CD4-positive, alpha-beta T cell treated with Interferon alpha-2 for 1 hour (primary cell): ENCODE data around the gene LILRB3.
"Not testable (repeated sequence)": the region's sequence is repeated elsewhere in the genome, so short reads cannot be mapped to it uniquely, and the experiment has no call there.

ENCODE experiments used
- DNase-seq, 2 donors: peaks; one replicate each; pipeline ENCODE4 v3.0.0-alpha.2; 2020 to 2022

Gene LILRB3

DNA sequence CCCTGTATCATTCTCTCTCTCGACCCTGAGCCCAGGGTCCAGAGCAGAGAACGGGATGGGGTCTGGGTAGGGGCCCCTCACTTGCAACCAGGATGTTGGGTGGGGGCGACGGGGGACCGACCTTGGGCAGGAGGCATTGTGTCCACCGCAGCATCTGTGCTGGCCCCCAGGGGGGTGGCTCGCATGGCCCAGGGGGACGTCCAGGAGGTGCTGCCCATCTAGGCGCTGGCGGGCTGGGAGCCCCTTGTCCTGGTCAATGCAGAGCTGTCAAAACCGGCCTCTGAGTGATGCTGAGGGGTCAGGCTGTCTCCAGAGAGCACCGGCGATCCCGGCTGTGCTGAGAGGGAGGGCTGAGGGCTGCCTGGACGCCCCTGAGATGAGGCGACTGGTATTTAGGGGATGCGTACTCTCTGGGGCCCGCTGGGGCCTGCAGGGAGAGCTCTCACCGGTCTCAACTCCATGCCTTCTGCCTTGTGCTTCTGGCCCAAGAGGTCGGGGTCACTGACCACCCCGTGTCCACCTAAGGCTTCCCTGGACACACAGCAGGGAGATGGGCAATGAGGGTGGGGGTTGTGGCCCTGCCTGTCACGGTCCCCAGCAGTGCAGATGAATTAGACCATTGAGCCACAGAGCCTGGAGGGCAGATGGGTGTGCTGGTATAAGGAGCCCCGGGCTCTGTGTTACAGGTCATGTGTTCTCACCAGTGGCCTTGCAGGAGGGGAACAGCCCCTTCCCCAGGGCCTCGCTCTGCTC, 13.6 kb downstream of the LILRB3 start:
- DNase-seq = no peak

DNA sequence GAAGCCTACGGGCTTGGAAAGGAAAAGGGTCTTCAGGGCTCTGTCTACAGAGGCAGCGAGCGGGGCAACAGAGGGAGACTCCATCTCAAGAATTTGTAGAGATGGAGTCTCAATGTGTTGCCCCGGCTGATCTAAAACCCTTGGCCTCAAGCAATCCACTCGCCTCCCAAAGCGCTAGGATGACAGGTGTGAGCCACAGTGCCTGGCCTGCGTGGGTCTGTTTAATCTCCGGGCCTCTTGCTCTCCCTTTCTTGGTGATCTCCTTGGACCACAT, 14.1 kb downstream of the LILRB3 start:
- DNase-seq = no peak

DNA sequence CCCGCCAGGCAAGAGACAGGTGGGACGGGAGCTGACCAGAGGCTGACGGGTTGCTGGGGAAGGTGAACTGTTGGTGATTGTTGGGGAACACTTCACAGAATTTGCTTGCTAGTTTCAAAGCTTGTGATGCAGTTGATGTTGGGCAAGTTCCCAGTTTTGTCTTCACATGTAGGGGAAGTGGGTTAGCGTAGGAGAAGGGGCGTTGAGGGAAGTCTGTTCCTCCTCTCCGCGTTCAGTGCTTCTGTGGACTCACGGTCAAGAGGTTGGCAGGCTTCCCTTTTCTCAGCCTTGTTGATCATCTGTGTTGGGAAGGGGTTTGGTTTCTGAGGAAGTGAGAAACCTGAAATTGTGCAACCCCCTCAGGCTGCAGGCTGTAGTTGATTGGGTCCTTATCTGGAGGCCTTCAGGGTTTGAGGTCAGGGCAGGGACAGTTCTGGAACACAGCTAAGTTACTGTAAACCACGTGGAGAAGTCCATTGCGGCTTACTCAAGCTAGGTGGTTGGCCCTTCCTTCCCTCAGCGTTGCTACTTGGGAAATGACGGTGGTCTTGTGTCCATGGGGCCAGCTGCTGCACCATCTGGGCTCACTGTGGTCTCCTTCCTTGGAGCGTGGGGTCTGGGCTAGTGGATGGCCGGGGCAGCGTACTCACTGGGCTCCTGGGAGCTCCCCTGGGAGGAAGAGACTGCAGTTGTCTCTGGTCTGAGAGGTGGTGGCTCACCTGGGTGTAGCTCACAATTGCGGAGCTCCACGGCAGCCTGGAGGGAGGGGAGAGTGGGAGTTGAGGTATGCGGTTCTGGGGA, 14.6 kb downstream of the LILRB3 start:
- peak; percentile 64 to 87 for DNase-seq

DNA sequence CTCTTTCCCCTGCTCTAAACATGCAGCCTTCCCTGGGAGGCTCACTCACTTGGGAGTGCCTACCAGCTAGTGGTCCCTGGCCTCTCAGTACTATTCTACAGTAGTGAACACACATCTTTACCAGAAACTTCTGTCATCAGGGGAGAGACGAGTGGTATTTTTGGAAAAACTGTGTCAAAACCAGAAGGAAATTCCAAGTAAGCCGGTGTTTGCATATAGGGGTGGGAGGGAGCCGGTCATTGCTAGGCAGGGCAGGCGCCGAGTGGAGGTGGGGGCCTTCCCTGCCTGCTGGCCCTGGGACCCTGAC, 15.2 kb downstream of the LILRB3 start:
- no peak for DNase-seq

- not testable (repeated sequence) for DNase-seq
Observed at GRCh38 chr19:54207193-54207592, 15.6 kb downstream of the LILRB3 start.

GRCh38 chr19:54206831-54207177, 16.0 kb downstream of the LILRB3 start:
- no peak for DNase-seq

DNA sequence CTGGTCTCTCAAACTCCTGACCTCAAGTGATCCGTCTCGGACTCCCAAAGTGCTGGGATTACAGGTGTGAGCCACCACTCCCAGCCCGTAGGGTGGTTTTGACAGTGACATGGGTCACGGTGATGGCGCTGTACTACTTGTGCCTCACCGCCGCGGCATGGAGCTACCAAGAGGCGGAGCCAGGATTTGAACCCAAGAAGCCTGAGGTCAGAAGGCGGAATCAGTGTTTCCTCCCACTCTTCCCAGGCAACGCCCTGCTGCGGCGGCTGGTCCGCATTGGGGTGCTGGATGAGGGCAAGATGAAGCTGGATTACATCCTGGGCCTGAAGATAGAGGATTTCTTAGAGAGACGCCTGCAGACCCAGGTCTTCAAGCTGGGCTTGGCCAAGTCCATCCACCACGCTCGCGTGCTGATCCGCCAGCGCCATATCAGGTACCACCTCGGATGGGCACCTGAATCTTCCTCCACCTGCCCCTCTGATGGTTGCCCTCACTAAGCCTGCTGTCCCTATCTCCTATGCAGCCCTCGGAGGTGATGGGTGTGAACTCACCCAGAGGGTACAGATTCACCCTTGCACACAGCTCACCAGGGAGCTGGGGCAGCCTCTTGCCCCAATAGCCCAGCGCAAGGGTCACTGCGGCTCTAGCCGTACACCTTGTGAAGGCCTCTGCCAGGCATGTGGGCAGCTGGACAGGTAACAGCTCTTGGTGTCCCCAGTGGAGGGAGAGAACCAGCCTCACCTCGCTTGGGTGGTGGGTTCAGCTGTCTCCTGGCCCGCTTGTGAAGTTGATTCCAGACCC, 16.6 kb downstream of the LILRB3 start:
- DNase-seq = no peak

DNA sequence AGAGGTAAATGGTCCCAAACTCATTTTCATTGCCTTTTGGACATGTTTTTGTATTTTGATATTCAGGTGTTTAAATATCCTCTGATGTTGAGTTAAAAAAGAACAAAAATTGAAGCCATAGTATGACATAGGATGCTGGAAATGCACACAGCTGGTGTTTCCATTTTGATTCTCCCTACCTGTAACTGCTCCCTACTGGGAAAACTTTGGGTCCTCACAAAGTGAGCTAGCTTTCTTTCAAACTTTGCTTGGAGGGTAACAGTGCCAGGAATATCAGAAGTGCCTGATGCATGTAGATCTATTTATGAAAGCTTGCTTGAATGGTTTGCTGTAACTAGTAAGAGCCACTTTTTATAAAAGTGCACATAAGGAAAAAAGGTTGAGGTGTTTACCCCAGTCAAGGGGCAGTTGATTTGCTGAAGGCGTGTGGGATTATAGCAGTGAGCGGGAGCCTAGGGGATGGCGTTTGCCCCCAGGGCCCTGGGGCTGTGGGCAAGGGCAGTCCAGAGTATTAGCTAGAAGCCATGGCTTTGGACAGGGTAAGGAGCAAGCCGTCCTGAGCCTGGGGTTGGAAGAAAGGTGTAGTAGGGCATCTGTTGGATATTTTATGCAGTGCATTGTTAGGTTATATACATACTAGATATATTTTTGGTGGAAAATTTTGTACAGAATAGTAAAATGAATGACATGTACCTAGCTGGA, 17.9 kb downstream of the LILRB3 start:
- no peak for DNase-seq

- DNase-seq = no peak
Observed at GRCh38 chr19:54203151-54203611, 19.6 kb downstream of the LILRB3 start.

- no peak for DNase-seq
Observed at GRCh38 chr19:54201980-54202379, 20.8 kb downstream of the LILRB3 start.

DNA sequence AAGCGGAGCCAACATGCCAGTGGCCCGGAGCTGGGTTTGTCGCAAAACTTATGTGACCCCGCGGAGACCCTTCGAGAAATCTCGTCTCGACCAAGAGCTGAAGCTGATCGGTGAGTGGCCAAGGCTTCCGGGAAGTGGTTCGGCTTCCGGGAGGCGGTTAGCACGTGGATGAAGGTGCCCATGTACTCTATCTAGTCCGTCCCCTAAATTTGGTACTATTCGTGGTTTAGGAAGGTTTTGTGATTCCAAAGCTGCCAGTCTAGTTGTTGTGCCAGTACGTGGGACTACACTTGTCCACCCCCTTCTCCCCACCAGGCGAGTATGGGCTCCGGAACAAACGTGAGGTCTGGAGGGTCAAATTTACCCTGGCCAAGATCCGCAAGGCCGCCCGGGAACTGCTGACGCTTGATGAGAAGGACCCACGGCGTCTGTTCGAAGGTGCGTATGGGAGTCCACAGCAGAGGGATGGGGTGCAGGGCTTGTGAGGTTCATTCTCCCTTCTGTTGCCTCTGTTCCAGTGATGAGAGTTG, 21.6 kb downstream of the LILRB3 start:
- DNase-seq = no peak

DNA sequence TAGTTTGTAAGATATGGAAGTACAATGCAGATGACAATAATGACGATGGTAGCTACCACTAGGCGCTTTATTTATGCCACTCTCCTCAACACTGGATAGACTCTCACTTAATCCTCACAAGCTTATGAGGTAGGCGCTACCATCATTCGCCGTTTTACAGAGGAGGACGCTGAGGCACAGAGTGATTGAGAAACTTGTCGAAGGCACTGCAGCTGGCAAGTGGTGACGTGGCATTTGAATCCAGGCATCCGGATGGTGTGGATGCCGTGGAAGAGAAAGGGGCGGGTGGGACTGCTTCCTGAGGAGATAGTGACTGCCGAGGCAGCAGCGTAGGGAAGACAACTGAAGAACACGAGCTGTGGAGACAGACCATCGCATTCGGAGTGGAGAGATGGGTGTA, 23.4 kb downstream of the LILRB3 start:
- DNase-seq = no peak

- DNase-seq = no peak
Observed at GRCh38 chr19:54197121-54197520, 25.7 kb downstream of the LILRB3 start.

DNA sequence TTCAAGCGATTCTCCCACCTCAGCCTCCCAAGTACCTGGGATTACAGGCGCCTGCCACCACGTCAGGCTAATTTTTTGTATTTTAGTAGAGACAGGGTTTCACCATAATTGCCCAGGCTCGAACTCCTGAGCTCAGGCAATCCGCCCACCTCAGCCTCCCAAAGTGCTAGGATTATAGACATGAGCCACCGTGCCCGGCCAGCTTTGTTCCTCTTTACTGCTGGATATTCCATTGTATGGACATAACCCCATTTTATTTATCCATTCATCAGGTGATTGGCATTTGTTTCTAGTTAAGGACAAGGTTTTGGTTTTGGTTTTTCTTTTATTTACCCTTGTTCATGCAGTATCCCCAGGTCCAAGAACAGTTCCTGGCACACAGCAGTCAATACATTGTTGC, 26.3 kb downstream of the LILRB3 start:
- DNase-seq = no peak

DNA sequence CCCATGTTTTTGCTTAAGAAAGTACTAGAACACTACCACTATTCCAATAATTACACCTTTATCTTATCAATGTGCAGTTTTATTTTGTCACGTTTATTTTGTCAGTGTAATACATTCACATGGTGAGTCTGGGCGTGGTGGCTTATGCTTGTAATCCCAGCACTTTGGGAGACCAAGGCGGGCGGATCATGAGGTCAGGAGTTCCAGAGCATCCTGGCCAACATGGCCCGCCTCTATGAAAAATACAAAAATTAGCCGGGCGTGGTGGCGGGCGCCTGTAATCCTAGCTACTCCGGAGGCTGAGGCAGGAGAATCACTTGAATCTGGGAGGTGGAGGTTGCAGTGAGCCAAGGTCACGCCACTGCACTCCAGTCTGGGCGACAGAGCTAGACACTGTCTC, 28.3 kb downstream of the LILRB3 start:
- DNase-seq = not testable (repeated sequence)

DNA sequence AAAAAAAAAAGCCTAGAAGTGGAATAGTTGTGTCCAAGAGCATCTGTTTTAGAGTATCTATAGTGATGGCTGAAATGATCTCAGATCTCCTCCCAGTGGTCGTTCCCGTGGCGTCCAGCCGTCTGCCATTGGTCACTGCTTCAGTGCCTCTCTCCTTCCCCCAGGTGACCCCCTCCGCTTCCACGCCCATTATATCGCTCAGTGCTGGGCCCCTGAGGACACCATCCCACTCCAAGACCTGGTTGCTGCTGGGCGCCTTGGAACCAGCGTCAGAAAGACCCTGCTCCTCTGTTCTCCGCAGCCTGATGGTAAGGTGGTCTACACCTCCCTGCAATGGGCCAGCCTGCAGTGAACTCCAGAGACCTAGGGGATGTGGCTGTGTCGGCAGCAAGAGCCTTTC, 29.8 kb downstream of the LILRB3 start:
- DNase-seq = no peak

DNA sequence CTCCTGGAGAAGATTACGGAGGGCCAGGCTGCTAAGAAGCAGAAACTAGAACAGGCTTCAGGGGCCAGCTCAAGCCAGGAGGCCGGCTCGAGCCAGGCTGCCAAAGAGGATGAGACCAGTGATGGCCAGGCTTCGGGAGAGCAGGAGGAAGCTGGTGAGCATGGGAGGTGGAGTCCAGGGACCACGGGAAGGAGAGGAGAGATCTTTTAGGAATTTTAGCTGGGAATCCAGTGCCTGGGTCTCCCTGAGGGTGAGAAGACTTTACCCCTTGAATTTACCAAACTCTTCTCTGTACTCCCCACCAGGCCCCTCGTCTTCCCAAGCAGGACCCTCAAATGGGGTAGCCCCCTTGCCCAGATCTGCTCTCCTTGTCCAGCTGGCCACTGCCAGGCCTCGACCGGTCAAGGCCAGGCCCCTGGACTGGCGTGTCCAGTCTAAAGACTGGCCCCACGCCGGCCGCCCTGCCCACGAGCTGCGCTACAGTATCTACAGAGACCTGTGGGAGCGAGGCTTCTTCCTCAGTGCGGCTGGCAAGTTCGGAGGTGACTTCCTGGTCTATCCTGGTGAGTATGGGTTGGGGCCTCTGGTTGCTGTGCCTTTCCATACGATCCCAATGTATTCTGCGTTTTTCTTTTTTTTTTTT, 30.9 kb downstream of the LILRB3 start:
- DNase-seq = no peak

- peak; percentile 89 to 93 for DNase-seq
Observed at GRCh38 chr19:54191011-54191810, 31.6 kb downstream of the LILRB3 start, which contains the start of gene TSEN34. Gene TSEN34, plus strand, starts transcription at chr19:54191308. Its CDS starts 57 bp downstream, at chr19:54191365.

- peak; percentile 100 for DNase-seq
Observed at GRCh38 chr19:54190503-54191010, 32.2 kb downstream of the LILRB3 start.

DNA sequence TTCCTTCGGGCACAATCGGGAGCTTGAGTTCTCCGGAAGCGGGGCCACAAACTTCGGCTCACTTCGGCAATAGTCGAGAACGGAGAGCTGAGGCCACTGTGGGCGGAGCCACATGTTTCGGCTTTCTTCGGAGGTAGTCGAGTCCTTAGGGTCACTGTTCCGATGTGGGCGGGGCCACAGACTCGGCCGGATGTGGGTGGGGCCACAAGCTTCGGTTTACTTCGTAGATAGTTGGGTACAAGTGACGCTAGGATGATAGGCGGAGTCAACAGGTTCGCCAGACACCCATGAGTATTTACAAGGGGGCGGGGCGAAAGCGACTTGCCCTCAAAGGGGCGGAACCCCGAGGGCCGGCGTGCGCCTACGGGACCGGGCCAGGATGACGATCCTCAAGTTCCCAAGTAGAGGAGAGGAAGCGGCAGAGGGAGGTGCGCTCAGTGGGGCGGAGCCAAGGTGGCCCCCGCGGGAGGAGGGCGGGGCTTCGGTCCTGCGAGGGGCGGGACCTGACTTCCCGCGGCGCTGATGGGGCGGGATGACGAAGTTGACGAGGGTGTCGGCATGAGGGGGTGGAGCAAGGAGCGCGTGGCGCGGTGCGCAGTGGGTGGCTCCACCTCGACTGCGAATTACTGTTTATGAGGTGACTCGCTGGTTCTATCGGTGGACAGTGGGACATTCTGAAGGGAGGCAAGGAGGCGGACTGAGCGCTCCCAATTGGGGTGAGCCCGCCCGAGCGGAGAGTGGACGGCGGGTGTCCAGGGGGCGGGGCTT, 32.9 kb downstream of the LILRB3 start:
- DNase-seq = peak; percentile 100
